A549 treated with RU486 at 1 μM for 4 hours (cell line): ENCODE measurements around the gene PRKCG. TPM values are rescaled to one million over a fixed set of nuclear protein-coding genes. Genes with fewer than 3 reads are reported as not detected.

Source experiments
- total RNA-seq: library from RNA; stranded (reverse); fragments of 200-300 nt; extraction: Qiagen RNA extraction; gene quantifications from 5 replicates; pipeline ENCODE4 v1.2.3, GENCODE V29; 2022; ENCODE audit warnings: low read depth

PRKCG gene
- 3.5 to 7.1 TPM (median 5.9 TPM) in 5 replicates for total RNA-seq

GRCh38 chr19:53881482-53882390, at the start of gene PRKCG:
TSS of gene PRKCG (plus strand) at chr19:53882197. CDS start at chr19:53882495, 298 bp downstream.

GRCh38 chr19:53867225-53868090, 14.5 kb upstream of the PRKCG start, which contains the start of gene MYADM:
TSS of gene MYADM (plus strand) at chr19:53867883. CDS start at chr19:53873530, 5,647 bp downstream.

GRCh38 chr19:53908935-53909415, 27.0 kb downstream of the PRKCG start, which contains the start of gene CACNG7:
TSS of gene CACNG7 (plus strand) at chr19:53909278. CDS start at chr19:53912832, 3,554 bp downstream.

Other genes starting within 250 kb of the PRKCG start
- 0.02 TPM in 1 of 5 replicates, not detected in the others for gene NLRP12, start 57.9 kb upstream of the PRKCG start, total RNA-seq
- gene MYADM, start 14.3 kb upstream of the PRKCG start, total RNA-seq, result 219 to 342 TPM (median 291 TPM) in 5 replicates
- 6.4 to 10.4 TPM (median 9.3 TPM) in 5 replicates for gene CACNG7, start 27.1 kb downstream of the PRKCG start, total RNA-seq
- 0.69 to 1.5 TPM (median 1.3 TPM) in 5 replicates for gene CACNG8, start 80.7 kb downstream of the PRKCG start, total RNA-seq
- gene CACNG6, start 109.4 kb downstream of the PRKCG start, total RNA-seq, result 10.5 to 14.4 TPM (median 12.1 TPM) in 5 replicates
- gene VSTM1, start 181.7 kb downstream of the PRKCG start, total RNA-seq, result 0.24 to 1.1 TPM (median 0.49 TPM) in 5 replicates
- not detected in 5 replicates for gene TARM1, start 199.2 kb downstream of the PRKCG start, total RNA-seq
- 0.20 to 0.59 TPM (median 0.32 TPM) in 5 replicates for gene OSCAR, start 218.6 kb downstream of the PRKCG start, total RNA-seq
- gene NDUFA3, start 220.7 kb downstream of the PRKCG start, total RNA-seq, result 182 to 311 TPM (median 230 TPM) in 5 replicates
- 21.4 to 26.1 TPM (median 22.6 TPM) in 5 replicates for gene TFPT, start 233.5 kb downstream of the PRKCG start, total RNA-seq
- 105 to 129 TPM (median 117 TPM) in 5 replicates for gene PRPF31, start 233.6 kb downstream of the PRKCG start, total RNA-seq